WTC11 (cell line): ENCODE measurements around the gene WDR47. TPM values are rescaled to one million over a fixed set of nuclear protein-coding genes. Genes with fewer than 3 reads are reported as not detected.

Experiments
- ATF1 ChIP-seq: sonication (generic); formaldehyde crosslinking; IDR thresholded peaks from 2 replicates; pipeline ENCODE4 v1.8.1; 2023; ENCODE audit warnings: mild to moderate bottlenecking, moderate library complexity, missing genetic modification reagents
- ATF2 ChIP-seq: sonication (generic); formaldehyde crosslinking; IDR thresholded peaks from 2 replicates; pipeline ENCODE4 v1.8.1; 2022; ENCODE audit warnings: low read depth, missing genetic modification reagents, borderline replicate concordance
- ATF6 ChIP-seq: sonication (generic); formaldehyde crosslinking; IDR thresholded peaks from 2 replicates; pipeline ENCODE4 v1.8.1; 2023; ENCODE audit warnings: mild to moderate bottlenecking, missing genetic modification reagents
- CBFB ChIP-seq: sonication (generic); formaldehyde crosslinking; IDR thresholded peaks from 2 replicates; pipeline ENCODE4 v1.8.1; 2022; ENCODE audit warnings: mild to moderate bottlenecking, low read depth, missing genetic modification reagents
- CDX4 ChIP-seq: fragments of 250-450 bp; sonication (Bioruptor Pico); IDR thresholded peaks from 2 replicates; pipeline ENCODE4 v1.9.0; 2021; ENCODE audit warnings: moderate library complexity, mild to moderate bottlenecking, inconsistent platforms, borderline replicate concordance
- CREB1 ChIP-seq: sonication (generic); formaldehyde crosslinking; IDR thresholded peaks from 2 replicates; pipeline ENCODE4 v1.8.0; 2023; ENCODE audit warnings: mild to moderate bottlenecking, missing genetic modification reagents
- ELF4 ChIP-seq: sonication (generic); formaldehyde crosslinking; IDR thresholded peaks from 2 replicates; pipeline ENCODE4 v1.8.1; 2022; ENCODE audit warnings: low read depth, mild to moderate bottlenecking, moderate library complexity, missing genetic modification reagents
- ERG ChIP-seq: fragments of 250-450 bp; sonication (Bioruptor Pico); IDR thresholded peaks from 2 replicates; pipeline ENCODE4 v1.8.0; 2021; ENCODE audit warnings: mild to moderate bottlenecking
- GRHL2 ChIP-seq: fragments of 250-450 bp; sonication (Bioruptor Pico); IDR thresholded peaks from 2 replicates; pipeline ENCODE4 v1.8.0; 2022; ENCODE audit warnings: mild to moderate bottlenecking, moderate library complexity; ENCODE audit not compliant: insufficient replicate concordance, severe bottlenecking
- GTF2I ChIP-seq: fragments of 250-450 bp; sonication (Bioruptor Pico); conservative IDR thresholded peaks from 2 replicates; pipeline ENCODE4 v1.4.0; 2021; ENCODE audit warnings: mild to moderate bottlenecking
- HMGA2 ChIP-seq: fragments of 250-450 bp; sonication (Bioruptor Pico); IDR thresholded peaks from 2 replicates; pipeline ENCODE4 v1.4.0; 2021; ENCODE audit warnings: mild to moderate bottlenecking, moderate library complexity
- IRF1 ChIP-seq: sonication (generic); formaldehyde crosslinking; IDR thresholded peaks from 2 replicates; pipeline ENCODE4 v1.8.0; 2023; ENCODE audit warnings: missing genetic modification reagents
- JUN ChIP-seq: sonication (generic); formaldehyde crosslinking; IDR thresholded peaks from 2 replicates; pipeline ENCODE4 v1.8.0; 2023; ENCODE audit warnings: mild to moderate bottlenecking, missing genetic modification reagents
- MAX ChIP-seq: sonication (generic); formaldehyde crosslinking; IDR thresholded peaks from 2 replicates; pipeline ENCODE4 v1.8.0; 2022; ENCODE audit warnings: mild to moderate bottlenecking, missing genetic modification reagents
- NFATC4 ChIP-seq: fragments of 250-450 bp; sonication (Bioruptor Pico); IDR thresholded peaks from 2 replicates; pipeline ENCODE4 v1.9.0; 2021; ENCODE audit warnings: mild to moderate bottlenecking
- NFE2L1 ChIP-seq: sonication (generic); formaldehyde crosslinking; IDR thresholded peaks from 2 replicates; pipeline ENCODE4 v1.8.1; 2023; ENCODE audit warnings: missing genetic modification reagents
- PRRX2 ChIP-seq: fragments of 250-450 bp; sonication (Bioruptor Pico); IDR thresholded peaks from 2 replicates; pipeline ENCODE4 v1.8.0; 2021; ENCODE audit warnings: mild to moderate bottlenecking
- RELA ChIP-seq: sonication (generic); formaldehyde crosslinking; IDR thresholded peaks from 2 replicates; pipeline ENCODE4 v1.8.1; 2022; ENCODE audit warnings: missing genetic modification reagents, mild to moderate bottlenecking, borderline replicate concordance
- STAT6 ChIP-seq: sonication (generic); formaldehyde crosslinking; conservative IDR thresholded peaks from 2 replicates; pipeline ENCODE4 v1.8.1; 2023; ENCODE audit warnings: mild to moderate bottlenecking, low read depth, missing genetic modification reagents, moderate library complexity
- TEAD4 ChIP-seq: sonication (generic); formaldehyde crosslinking; IDR thresholded peaks from 2 replicates; pipeline ENCODE4 v1.8.0; 2022; ENCODE audit warnings: mild to moderate bottlenecking, missing genetic modification reagents
- TP53 ChIP-seq: sonication (generic); formaldehyde crosslinking; IDR thresholded peaks from 2 replicates; pipeline ENCODE4 v1.8.1; 2023; ENCODE audit warnings: mild to moderate bottlenecking, missing genetic modification reagents
- ZBTB21 ChIP-seq: sonication (generic); formaldehyde crosslinking; IDR thresholded peaks from 2 replicates; pipeline ENCODE4 v1.8.1; 2023; ENCODE audit warnings: mild to moderate bottlenecking, missing genetic modification reagents, borderline replicate concordance
- ZNF121 ChIP-seq: sonication (generic); formaldehyde crosslinking; IDR thresholded peaks from 2 replicates; pipeline ENCODE4 v1.8.0; 2023; ENCODE audit warnings: missing genetic modification reagents
- ZNF232 ChIP-seq: sonication (generic); formaldehyde crosslinking; IDR thresholded peaks from 2 replicates; pipeline ENCODE4 v1.8.0; 2022; ENCODE audit warnings: mild to moderate bottlenecking, missing genetic modification reagents
- ZNF532 ChIP-seq: fragments of 250-450 bp; sonication (Bioruptor Pico); IDR thresholded peaks from 2 replicates; pipeline ENCODE4 v1.9.0; 2021; ENCODE audit warnings: mild to moderate bottlenecking, borderline replicate concordance
- ZNF671 ChIP-seq: fragments of 250-450 bp; sonication (Bioruptor Pico); IDR thresholded peaks from 2 replicates; pipeline ENCODE4 v1.8.0; 2021; ENCODE audit warnings: mild to moderate bottlenecking
- total RNA-seq: library from RNA; stranded (reverse); gene quantifications from 3 replicates; pipeline ENCODE4 v1.2.3, GENCODE V29; 2021

WDR47 gene
- total RNA-seq, 1 experiment from 2014 or later = 7.0 TPM

- TF ChIP-seq IRF1 (0 out of 2 replicates have a peak, but pooled peaks have one; percentile 51), RELA (CRISPR knock-in tag) (no peak), CDX4 (CRISPR knock-in tag) (no peak), ZNF671 (CRISPR knock-in tag) (no peak), ZNF232 (CRISPR knock-in tag) (no peak), CREB1 (CRISPR knock-in tag) (no peak), PRRX2 (CRISPR knock-in tag) (no peak), ATF2 (CRISPR knock-in tag) (no peak), ZBTB21 (CRISPR knock-in tag) (no peak), ZNF121 (CRISPR knock-in tag) (no peak), HMGA2 (no peak), NFATC4 (no peak), ERG (CRISPR knock-in tag) (no peak), STAT6 (CRISPR knock-in tag) (no peak), GRHL2 (no peak), CBFB (CRISPR knock-in tag) (no peak), GTF2I (CRISPR knock-in tag) (no peak), ATF6 (CRISPR knock-in tag) (no peak), ATF1 (CRISPR knock-in tag) (no peak), ZNF532 (CRISPR knock-in tag) (no peak), TEAD4 (CRISPR knock-in tag) (no peak), NFE2L1 (CRISPR knock-in tag) (no peak), JUN (CRISPR knock-in tag) (no peak), MAX (no peak; the same call in 1 of the 2 replicates), ELF4 (CRISPR knock-in tag) (no peak), TP53 (CRISPR knock-in tag) (no peak)
Measured at GRCh38 chr1:109041621-109042468, at the start of gene WDR47 (continued).
